PFSK-1 (cell line): Measurements from ENCODE around the gene TMEM53.

Source experiments
- POLR2AphosphoS5 ChIP-seq: IDR thresholded peaks from 2 replicates; pipeline ENCODE4 v1.6.1; 2012; ENCODE audit warnings: low read depth, mild to moderate bottlenecking, control low read depth, low read length, moderate library complexity
- SIN3A ChIP-seq: IDR thresholded peaks from 2 replicates; pipeline ENCODE4 v1.6.1; 2012; ENCODE audit warnings: mild to moderate bottlenecking, low read length, moderate library complexity, borderline replicate concordance; ENCODE audit not compliant: insufficient read depth
- TAF1 ChIP-seq: IDR thresholded peaks from 2 replicates; pipeline ENCODE4 v1.6.1; 2012; ENCODE audit warnings: low read length, control low read depth, borderline replicate concordance; ENCODE audit not compliant: insufficient read depth
- TF ChIP-seq, protein P1 (sequence below), 2 experiments: IDR thresholded peaks; 2 replicates each; pipeline versions ENCODE4 v1.6.1 to v1.8.0; 2011 to 2012; ENCODE audit warnings: low read depth in 2 of 2, low read length in 2 of 2, control low read depth in 1 of 2, inconsistent platforms in 1 of 2, mild to moderate bottlenecking in 1 of 2, moderate library complexity in 1 of 2; ENCODE audit not compliant: insufficient read depth in 1 of 2

- TF ChIP-seq TAF1 (no peak), POLR2AphosphoS5 (no peak), SIN3A (no peak)
- TF ChIP-seq, protein P1, sequence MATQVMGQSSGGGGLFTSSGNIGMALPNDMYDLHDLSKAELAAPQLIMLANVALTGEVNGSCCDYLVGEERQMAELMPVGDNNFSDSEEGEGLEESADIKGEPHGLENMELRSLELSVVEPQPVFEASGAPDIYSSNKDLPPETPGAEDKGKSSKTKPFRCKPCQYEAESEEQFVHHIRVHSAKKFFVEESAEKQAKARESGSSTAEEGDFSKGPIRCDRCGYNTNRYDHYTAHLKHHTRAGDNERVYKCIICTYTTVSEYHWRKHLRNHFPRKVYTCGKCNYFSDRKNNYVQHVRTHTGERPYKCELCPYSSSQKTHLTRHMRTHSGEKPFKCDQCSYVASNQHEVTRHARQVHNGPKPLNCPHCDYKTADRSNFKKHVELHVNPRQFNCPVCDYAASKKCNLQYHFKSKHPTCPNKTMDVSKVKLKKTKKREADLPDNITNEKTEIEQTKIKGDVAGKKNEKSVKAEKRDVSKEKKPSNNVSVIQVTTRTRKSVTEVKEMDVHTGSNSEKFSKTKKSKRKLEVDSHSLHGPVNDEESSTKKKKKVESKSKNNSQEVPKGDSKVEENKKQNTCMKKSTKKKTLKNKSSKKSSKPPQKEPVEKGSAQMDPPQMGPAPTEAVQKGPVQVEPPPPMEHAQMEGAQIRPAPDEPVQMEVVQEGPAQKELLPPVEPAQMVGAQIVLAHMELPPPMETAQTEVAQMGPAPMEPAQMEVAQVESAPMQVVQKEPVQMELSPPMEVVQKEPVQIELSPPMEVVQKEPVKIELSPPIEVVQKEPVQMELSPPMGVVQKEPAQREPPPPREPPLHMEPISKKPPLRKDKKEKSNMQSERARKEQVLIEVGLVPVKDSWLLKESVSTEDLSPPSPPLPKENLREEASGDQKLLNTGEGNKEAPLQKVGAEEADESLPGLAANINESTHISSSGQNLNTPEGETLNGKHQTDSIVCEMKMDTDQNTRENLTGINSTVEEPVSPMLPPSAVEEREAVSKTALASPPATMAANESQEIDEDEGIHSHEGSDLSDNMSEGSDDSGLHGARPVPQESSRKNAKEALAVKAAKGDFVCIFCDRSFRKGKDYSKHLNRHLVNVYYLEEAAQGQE (IDR thresholded peaks at IDR 0.05; ENCODE audit: insufficient read depth in 1 of 2, low read depth in 2 of 2, low read length in 2 of 2) = no peak
Measured at GRCh38 chr1:44636688-44637598, 37.3 kb downstream of the TMEM53 start.
